ENCODE results near the gene HPDL.

Gene HPDL

DNA sequence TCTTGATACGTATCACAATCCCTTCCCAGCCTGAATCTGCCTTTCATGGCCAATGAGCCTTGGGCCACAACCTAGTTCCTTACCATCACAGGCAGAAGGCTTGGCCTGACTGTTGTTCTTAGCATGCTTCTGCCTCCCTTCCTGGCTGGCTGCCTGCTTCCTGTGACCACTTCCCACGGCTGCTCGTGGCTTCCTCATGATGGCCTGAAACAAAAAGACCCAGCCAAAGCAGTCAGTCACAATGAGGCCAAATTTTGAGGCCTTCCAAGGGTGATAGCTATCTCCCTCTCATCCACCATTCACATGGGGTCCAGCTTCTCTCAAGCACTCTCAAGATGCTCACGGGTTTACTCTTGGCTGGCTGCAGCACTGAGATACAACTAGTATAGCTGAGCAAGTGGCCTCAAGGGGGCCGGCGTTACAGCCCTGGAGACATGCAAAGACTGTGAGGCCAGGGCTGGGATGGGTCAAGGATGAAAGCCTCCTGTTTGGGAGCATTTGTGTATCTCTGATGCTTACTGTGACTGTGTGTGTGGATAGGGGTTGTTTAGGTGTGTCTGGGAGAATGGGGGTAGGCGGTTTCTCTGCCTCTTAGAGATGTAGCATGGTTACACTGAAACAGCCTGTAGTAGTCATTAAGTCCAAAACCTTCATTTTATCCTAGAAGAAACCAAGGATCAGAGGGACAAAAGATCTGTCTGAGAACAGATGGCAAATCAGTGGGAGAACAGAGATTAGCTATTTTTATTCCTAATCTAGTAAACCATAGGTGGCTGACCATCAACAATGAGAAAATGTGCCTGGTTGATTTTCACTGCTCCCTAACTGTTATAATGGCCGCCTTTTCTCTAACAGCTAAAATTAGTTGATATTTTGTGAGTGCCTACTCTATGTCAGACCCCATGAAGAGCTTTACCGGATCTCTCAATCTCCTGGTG lies 7.9 kb downstream of the HPDL start:
- DNase-seq (ENCODE audit: low spot score) = no peak
- TF ChIP-seq CTCF (IDR thresholded peaks at IDR 0.05) = no peak
- no peak overlapping the region for H3K27ac ChIP-seq
- H3K4me3 ChIP-seq = no peak overlapping the region

DNA sequence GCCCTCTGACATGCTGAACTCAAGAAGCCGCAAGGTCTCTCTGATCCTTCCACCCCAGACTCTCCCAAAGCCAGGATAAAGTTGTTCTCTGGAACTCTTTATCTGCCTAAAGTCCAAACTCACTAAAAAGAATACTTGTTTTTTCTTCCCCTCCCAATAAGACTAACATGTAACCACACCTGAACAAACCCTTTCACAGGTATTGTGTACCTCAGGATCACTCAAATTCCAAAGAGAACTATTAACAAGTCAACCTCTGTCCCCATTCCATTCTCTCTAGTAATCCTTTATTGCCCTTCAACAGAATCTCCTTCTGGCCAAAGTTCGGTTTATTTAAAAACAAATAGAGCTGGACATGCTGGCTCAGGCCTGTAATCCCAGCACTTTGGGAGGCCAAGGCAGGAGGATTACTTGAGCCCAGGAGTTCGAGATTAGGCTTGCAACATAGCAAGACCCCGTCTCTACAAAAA lies 9.2 kb downstream of the HPDL start:
- no peak overlapping the region for H3K4me3 ChIP-seq
- no peak overlapping the region for H3K27ac ChIP-seq
- TF ChIP-seq CTCF (IDR thresholded peaks at IDR 0.05) = no peak
- DNase-seq (ENCODE audit: low spot score) = no peak

- Histone ChIP-seq H3K27ac (no peak overlapping the region), H3K4me3 (no peak overlapping the region)
- no peak for TF ChIP-seq CTCF (IDR thresholded peaks at IDR 0.05)
- no peak for DNase-seq (ENCODE audit: low spot score)
Measured at GRCh38 chr1:45337630-45338325, 11.1 kb downstream of the HPDL start.

- TF ChIP-seq CTCF (IDR thresholded peaks at IDR 0.05) = no peak
- Histone ChIP-seq H3K4me3 (peak within 1 kb of the TSS; percentile 82), H3K27ac (peak within 1 kb of the TSS; percentile 88 to 98)
- DNase-seq (ENCODE audit: low spot score) = peak; percentile 93
Measured at GRCh38 chr1:45339789-45340558, 13.3 kb downstream of the HPDL start, which contains the start of the genes MUTYH and TOE1. TSS of gene MUTYH (minus strand) at chr1:45340440. CDS start at chr1:45334505, 5,935 bp downstream. TSS of gene TOE1 (plus strand) at chr1:45340170. CDS start at chr1:45340253, 83 bp downstream.

DNA sequence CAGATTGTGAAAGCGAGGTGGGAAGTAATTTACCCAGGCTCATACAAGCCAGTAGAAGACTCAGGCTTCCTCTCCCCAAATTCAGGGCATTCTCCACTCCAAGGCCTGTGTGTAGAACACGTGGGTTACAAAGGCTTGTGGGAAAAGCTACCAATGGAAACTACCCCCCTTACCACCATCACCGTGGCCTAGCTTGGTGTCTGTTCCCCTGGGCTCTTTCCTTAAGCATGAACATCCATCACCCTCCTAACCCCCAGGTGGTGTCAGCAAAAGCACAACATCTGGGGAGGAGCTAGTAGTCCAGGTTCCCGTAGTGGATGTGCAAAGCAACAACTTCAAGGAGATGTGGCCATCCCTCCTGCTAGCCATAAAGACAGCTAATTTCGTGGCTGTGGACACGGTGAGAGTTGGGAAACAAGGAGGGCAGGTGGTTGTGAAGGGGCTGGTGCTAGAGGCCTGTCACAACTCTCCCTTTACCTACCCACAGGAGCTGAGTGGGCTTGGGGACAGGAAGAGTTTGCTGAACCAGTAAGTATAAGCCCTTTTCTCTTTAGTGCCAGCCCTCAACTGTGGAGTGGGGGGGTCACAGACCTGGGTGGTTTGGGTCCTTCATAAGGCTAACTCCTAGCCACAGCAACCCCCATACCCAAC lies 14.2 kb downstream of the HPDL start:
- no peak for TF ChIP-seq CTCF (IDR thresholded peaks at IDR 0.05)
- DNase-seq (ENCODE audit: low spot score) = no peak
- peak overlapping the region; percentile 88 to 98 for H3K27ac ChIP-seq
- peak overlapping the region; percentile 82 for H3K4me3 ChIP-seq

DNA sequence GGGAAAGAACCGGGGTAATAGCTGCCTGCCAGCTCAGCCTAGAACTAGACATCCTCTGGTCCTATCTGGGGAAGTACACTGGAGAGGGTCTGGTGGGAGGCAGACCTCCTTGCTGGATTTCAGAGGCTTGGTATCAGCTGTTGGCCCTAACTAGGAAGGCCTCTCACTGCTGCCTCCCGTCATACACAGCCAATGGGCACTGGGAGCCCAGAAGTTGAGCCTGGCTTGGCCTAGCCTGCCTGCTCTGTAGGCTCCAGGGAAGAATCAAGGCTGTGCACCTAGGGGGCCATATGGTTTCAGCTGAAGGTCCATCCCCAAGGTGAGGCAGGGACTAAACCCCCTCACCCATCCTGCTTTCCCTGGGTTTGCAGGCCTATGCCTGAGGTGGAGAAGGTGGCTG lies 17.8 kb downstream of the HPDL start:
- DNase-seq (ENCODE audit: low spot score) = no peak
- no peak overlapping the region for H3K27ac ChIP-seq
- no peak for TF ChIP-seq CTCF (IDR thresholded peaks at IDR 0.05)
- no peak overlapping the region for H3K4me3 ChIP-seq

All from coronary artery (tissue), 2 donors.